Spleen (tissue), 11 donors: ENCODE results near the gene TRIM63. TPM values are rescaled to one million over a fixed set of nuclear protein-coding genes. Genes with fewer than 3 reads are reported as not detected.
A peak's percentile ranks its signal among the peaks of the same experiment; 100 is the strongest.

Experiments used
- DNase-seq: peaks from one replicate; pipeline ENCODE4 v3.0.0-alpha.2; 2020
- H3K27ac ChIP-seq, 8 donors: fragments of 200-600 bp; sonication (generic) in 7 of 8; 1 replicate in 4 of 8; 2 replicates in 4 of 8; pipeline versions ENCODE4 v1.5.0 to v1.8.0; 2016 to 2021; ENCODE audit warnings: inconsistent platforms in 4 of 8, mild to moderate bottlenecking in 4 of 8, moderate library complexity in 1 of 8
- H3K27me3 ChIP-seq, 7 donors: fragments of 200-600 bp; sonication (generic) in 6 of 7; replicated peaks in 1 of 7; 1 replicate in 4 of 7; 2 replicates in 3 of 7; pipeline versions ENCODE4 v1.5.0 to v1.8.0; 2016 to 2021; ENCODE audit warnings: inconsistent platforms in 3 of 7, mild to moderate bottlenecking in 1 of 7
- H3K36me3 ChIP-seq, 6 donors: fragments of 200-600 bp; sonication (generic) in 5 of 6; 1 replicate in 4 of 6; 2 replicates in 2 of 6; pipeline versions ENCODE4 v1.5.0 to v1.8.0; 2016 to 2021; ENCODE audit warnings: inconsistent platforms in 2 of 6
- H3K4me1 ChIP-seq, 6 donors: fragments of 200-600 bp; sonication (generic) in 5 of 6; 1 replicate in 3 of 6; 2 replicates in 3 of 6; pipeline versions ENCODE4 v1.5.0 to v1.8.0; 2016 to 2021; ENCODE audit warnings: inconsistent platforms in 3 of 6
- H3K4me3 ChIP-seq, 8 donors: fragments of 200-600 bp; sonication (generic) in 7 of 8; 1 replicate in 4 of 8; 2 replicates in 4 of 8; pipeline versions ENCODE4 v1.5.0 to v1.8.0; 2016 to 2021; ENCODE audit warnings: inconsistent platforms in 4 of 8, mild to moderate bottlenecking in 4 of 8, moderate library complexity in 2 of 8
- H3K9me3 ChIP-seq, 8 donors: fragments of 200-600 bp; sonication (generic) in 7 of 8; 1 replicate in 4 of 8; 2 replicates in 4 of 8; pipeline versions ENCODE4 v1.5.0 to v1.8.0; 2016 to 2021; ENCODE audit warnings: inconsistent platforms in 4 of 8
- CTCF ChIP-seq, 11 experiments: fragments of 200-600 bp in 7 of 11; fragments of 450-650 bp in 4 of 11; sonication (generic) in 4 of 11; IDR thresholded peaks in 8 of 11; conservative IDR thresholded peaks in 3 of 11; 1 replicate in 7 of 11; 2 replicates in 4 of 11; pipeline versions ENCODE4 v1.4.0 to v1.8.0; 2016 to 2021; ENCODE audit warnings: antibody characterized with exemption in 11 of 11, inconsistent platforms in 4 of 11, mild to moderate bottlenecking in 1 of 11
- POLR2A ChIP-seq, 3 donors: fragments of 450-650 bp; IDR thresholded peaks; one replicate each; pipeline ENCODE4 v1.5.1; 2017; ENCODE audit warnings: antibody characterized with exemption in 3 of 3, mild to moderate bottlenecking in 1 of 3
- POLR2AphosphoS5 ChIP-seq, 3 donors: sonication (generic); formaldehyde crosslinking; IDR thresholded peaks; one replicate each; pipeline ENCODE4 v1.5.1; 2017; ENCODE audit warnings: antibody characterized with exemption in 3 of 3
- WGBS, 5 donors: extraction: QIAGEN DNeasy Blood & Tissue Kit in 3 of 5; methylation state at CpG; one replicate each; pipeline versions ENCODE4 v1.1.5 to v1.1.7; 2013 to 2018; 5-methylcytosine and 5-hydroxymethylcytosine counted together
- intact Hi-C: fragments of 100-400 bp; cut with DNase I; formaldehyde crosslinking; loops from one replicate; pipeline ENCODE4 v1.15.0; 2023; ENCODE audit warnings: low total_unique reads
- polyA plus RNA-seq, 3 donors: library from polyadenylated mRNA; stranded (reverse); fragments of 200-250 nt; gene quantifications; one replicate each; pipeline ENCODE4 v1.2.1, GENCODE V29; 2013
- total RNA-seq, 7 donors: library from RNA; depleted of rRNA in 3 of 7; stranded (reverse); fragments of >200 nt in 3 of 7; fragmentation: NEBNext Ultra II Directional in 4 of 7; extraction: Animal tissue kit (Norgen Biotek cat#: 25700) in 4 of 7; gene quantifications; one replicate each; pipeline versions ENCODE4 v1.1.0 to v1.2.1, GENCODE V29; 2016 to 2021
- donor health status: healthy with polysubstance abuse.
- donor health status: DM: no; HTN: no; CAD: no; lungs with moderate emphysema.
- donor health status: DM: no; HTN: no; CAD: no.
- donor health status: Bipolar disorder and iron deficiency.
- donor health status: healthy.
- donor health status: DM: no; HTN: no; CAD: no.
- donor health status: DM: yes; HTN: yes; CAD: no.

Gene TRIM63
- total and polyA plus RNA-seq, 10 donors: 0.13 to 0.61 (median 0.30) TPM; not detected in 5

DNA sequence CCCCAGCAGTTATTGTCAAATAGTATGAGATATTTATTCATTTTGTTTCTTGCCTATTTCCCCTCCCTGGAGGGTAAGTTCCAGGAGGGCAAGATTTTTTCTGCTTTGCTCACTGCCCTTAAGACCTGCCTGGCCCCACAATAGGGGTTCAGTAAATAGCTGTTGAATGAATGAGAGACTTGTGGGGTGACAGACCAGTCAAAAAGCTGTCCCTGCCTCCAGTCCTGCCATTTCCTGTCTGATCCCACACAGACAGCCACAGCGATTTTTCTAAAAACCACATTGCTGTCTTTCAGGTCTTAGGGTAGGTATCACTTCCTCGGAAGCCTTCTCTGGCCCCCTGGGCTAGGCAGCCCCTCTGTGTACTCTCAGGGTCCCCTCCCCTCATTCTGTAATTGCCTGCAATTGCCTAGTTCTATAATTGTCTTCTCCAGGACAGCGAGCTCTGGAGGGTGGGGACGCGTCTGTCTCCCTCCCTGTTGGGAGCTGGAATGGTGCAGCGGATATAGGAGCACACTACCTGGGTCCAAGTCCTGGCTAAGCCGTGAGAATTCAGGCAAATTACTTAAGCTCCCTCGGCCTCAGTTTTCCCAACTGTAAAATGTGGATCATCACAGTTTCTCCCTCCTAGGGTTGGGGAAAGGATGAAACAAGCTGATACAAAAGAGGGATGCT lies 47.7 kb downstream of the TRIM63 start:
- intact Hi-C loops: no loop called here

DNA sequence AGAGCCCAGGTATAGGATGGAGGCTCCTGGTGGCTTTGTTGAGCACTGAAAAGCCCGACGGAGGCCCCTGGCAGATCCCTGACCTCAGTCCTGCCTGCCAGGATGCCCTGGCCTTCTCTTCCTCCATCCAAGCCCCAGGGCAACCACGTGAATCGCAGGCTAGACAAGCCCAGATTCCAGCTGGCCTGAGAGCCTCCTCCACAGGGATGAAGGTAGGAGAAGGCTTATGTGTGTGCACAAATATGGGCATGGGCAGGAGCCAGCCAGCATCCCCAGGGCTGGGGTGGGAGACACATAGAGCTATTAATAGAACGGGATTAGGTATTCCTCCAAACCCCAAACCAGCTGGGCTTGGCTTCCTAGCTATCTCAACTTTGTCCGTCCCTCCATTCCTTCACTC lies 49.8 kb downstream of the TRIM63 start:
- H3K9me3 ChIP-seq: no peaks in the 10 kb centered on the region
- H3K27me3 ChIP-seq: no peaks in the 10 kb centered on the region
- peak overlapping the region in 2 of 8 donors; percentile 1 to 65 for H3K27ac ChIP-seq
- peaks cover 4 to 61% (median 38%) of the 10 kb centered on the region in 6 donors for H3K4me1 ChIP-seq
- no peaks in the 10 kb centered on the region for H3K36me3 ChIP-seq
- TF ChIP-seq POLR2AphosphoS5 (IDR thresholded peaks at IDR 0.05) (no peak), CTCF (IDR thresholded peaks at IDR 0.05 in 8 of 11, conservative IDR thresholded peaks at IDR 0.05 in 3 of 11) (no peak), POLR2A (IDR thresholded peaks at IDR 0.05) (no peak)
- 63 to 81% (median 74%) methylated on average over 4 to 6 of the region's 6 CpGs for WGBS, 5 donors
- no peak overlapping the region for H3K4me3 ChIP-seq
- DNase-seq: no peak
- intact Hi-C loops: no loop called here

More for the DNA sequence above, 47.7 kb downstream of the TRIM63 start:
- TF ChIP-seq POLR2AphosphoS5 (IDR thresholded peaks at IDR 0.05): no peak
- TF ChIP-seq CTCF (IDR thresholded peaks at IDR 0.05 in 8 of 11, conservative IDR thresholded peaks at IDR 0.05 in 3 of 11): no peak
- TF ChIP-seq POLR2A (IDR thresholded peaks at IDR 0.05): no peak
- no peak for DNase-seq
- Histone ChIP-seq H3K9me3 (no peaks in the 10 kb centered on the region), H3K27me3 (no peaks in the 10 kb centered on the region), H3K36me3 (no peaks in the 10 kb centered on the region), H3K4me1 (peaks cover 4 to 58% (median 38%) of the 10 kb centered on the region in 6 donors), H3K27ac (peak overlapping the region in 6 of 8 donors; percentile 53 to 72 (median 62)), H3K4me3 (no peak overlapping the region)
- 57 to 64% (median 61%) methylated on average over 8 of the region's 8 CpGs for WGBS, 5 donors

- TF ChIP-seq POLR2AphosphoS5 (IDR thresholded peaks at IDR 0.05) (no peak), POLR2A (IDR thresholded peaks at IDR 0.05) (no peak), CTCF (IDR thresholded peaks at IDR 0.05 in 8 of 11, conservative IDR thresholded peaks at IDR 0.05 in 3 of 11) (no peak)
- Histone ChIP-seq H3K27me3 (no peaks in the 10 kb centered on the region), H3K9me3 (no peaks in the 10 kb centered on the region), H3K4me1 (peaks cover 4 to 61% (median 38%) of the 10 kb centered on the region in 6 donors), H3K4me3 (no peak overlapping the region), H3K27ac (peak overlapping the region in 2 of 8 donors; percentile 29 to 65), H3K36me3 (no peaks in the 10 kb centered on the region)
- 51 to 61% (median 54%) methylated on average over 6 of the region's 6 CpGs for WGBS, 5 donors
- DNase-seq: peak; percentile 33
- intact Hi-C loops: no loop called here
Observed at GRCh38 chr1:26016953-26017545, 50.4 kb downstream of the TRIM63 start.

DNA sequence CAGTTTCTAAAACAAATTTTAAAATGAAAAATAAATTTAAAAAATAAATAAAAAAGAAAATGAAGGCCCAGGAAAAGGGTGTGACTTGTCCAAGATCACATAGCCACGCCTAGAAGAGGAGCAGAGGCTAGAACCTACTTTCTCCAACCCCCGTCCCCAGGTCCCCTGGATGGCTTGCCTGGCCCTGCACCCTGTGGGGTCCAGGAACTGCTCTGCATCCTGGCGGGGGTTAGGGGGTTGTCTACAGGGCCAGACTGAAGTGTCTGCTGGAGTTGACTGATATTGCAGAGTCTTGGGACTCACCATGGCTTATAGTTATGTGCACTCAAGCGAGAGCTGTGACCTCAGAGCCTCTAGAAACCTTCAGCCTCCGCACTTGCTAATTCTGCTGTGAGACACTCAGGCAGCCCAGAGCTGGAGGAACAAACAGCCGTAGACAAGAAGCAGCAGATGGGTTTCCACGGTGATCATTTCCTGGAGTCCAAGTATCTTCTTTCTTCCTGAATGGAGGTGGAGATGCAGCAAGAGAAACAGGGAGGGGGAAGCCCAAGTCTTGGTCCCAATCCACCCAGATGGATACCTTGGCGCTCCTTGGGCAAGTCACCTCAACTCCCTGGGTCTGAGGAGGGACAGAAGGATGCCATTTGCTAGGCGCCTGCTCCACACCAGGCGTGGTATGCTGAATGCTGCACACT lies 51.0 kb downstream of the TRIM63 start:
- peak; percentile 55 for DNase-seq
- peak overlapping the region in 5 of 8 donors; percentile 29 to 70 (median 68) for H3K27ac ChIP-seq
- 72 to 78% (median 76%) methylated on average over 10 of the region's 10 CpGs for WGBS, 5 donors
- H3K36me3 ChIP-seq: no peaks in the 10 kb centered on the region
- intact Hi-C loops: no loop called here
- TF ChIP-seq POLR2A (IDR thresholded peaks at IDR 0.05) (no peak), CTCF (IDR thresholded peaks at IDR 0.05 in 8 of 11, conservative IDR thresholded peaks at IDR 0.05 in 3 of 11) (no peak), POLR2AphosphoS5 (IDR thresholded peaks at IDR 0.05) (no peak)
- no peak overlapping the region for H3K4me3 ChIP-seq
- H3K9me3 ChIP-seq: no peaks in the 10 kb centered on the region
- H3K4me1 ChIP-seq: peaks cover 4 to 61% (median 38%) of the 10 kb centered on the region in 6 donors
- H3K27me3 ChIP-seq: no peaks in the 10 kb centered on the region
